ENCODE results near the gene DDX49. TPM values are rescaled to one million over a fixed set of nuclear protein-coding genes. Genes with fewer than 3 reads are reported as not detected.
"Not testable (repeated sequence)": the region's sequence is repeated elsewhere in the genome, so short reads cannot be mapped to it uniquely, and the experiment has no call there.

DDX49 gene
- total and polyA plus RNA-seq, 11 donors, result 14.3 to 56.9 (median 27.3) TPM

- H3K27me3 ChIP-seq, result peaks cover 0 to 6% (median 0%) of the 10 kb centered on the region in 9 donors
Observed at GRCh38 chr19:18900700-18901481, 18.6 kb upstream of the DDX49 start.

GRCh38 chr19:18901491-18901890 lies 18.0 kb upstream of the DDX49 start:
- Histone ChIP-seq H3K9me3 (no peaks in the 10 kb centered on the region), H3K36me3 (peaks cover 0 to 68% (median 46%) of the 10 kb centered on the region in 9 donors), H3K27ac (no peak overlapping the region), H3K27me3 (peaks cover 0 to 3% (median 0%) of the 10 kb centered on the region in 9 donors), H3K4me1 (peaks cover 0 to 2% (median 0%) of the 10 kb centered on the region in 12 donors), H3K4me3 (no peak overlapping the region)
- intact Hi-C loops (cut with DNase I), result no loop called here
- TF ChIP-seq POLR2A (IDR thresholded peaks at IDR 0.05), result no peak
- no peak for TF ChIP-seq CTCF (IDR thresholded peaks at IDR 0.05)
- 92 to 97% (median 95%) methylated on average over 6 to 7 of the region's 7 CpGs for WGBS, 4 donors
- DNase-seq (no peak), ATAC-seq (no peak)

More at GRCh38 chr19:18900700-18901481, 18.6 kb upstream of the DDX49 start:
- TF ChIP-seq CTCF (IDR thresholded peaks at IDR 0.05) (no peak), POLR2A (IDR thresholded peaks at IDR 0.05) (no peak)
- H3K4me3 ChIP-seq, result no peak overlapping the region
- H3K4me1 ChIP-seq, result peaks cover 0 to 7% (median 0%) of the 10 kb centered on the region in 12 donors
- peaks cover 0 to 62% (median 40%) of the 10 kb centered on the region in 9 donors for H3K36me3 ChIP-seq
- ATAC-seq (no peak), DNase-seq (no peak)
- intact Hi-C loops (cut with DNase I), result no loop called here
- no peaks in the 10 kb centered on the region for H3K9me3 ChIP-seq
- 89 to 95% (median 91%) methylated on average over 15 to 17 of the region's 17 CpGs for WGBS, 4 donors
- no peak overlapping the region for H3K27ac ChIP-seq

- H3K4me3 ChIP-seq; intact Hi-C loops (cut with DNase I); H3K9me3 ChIP-seq; H3K4me1 ChIP-seq; H3K27ac ChIP-seq; H3K27me3 ChIP-seq; ATAC-seq; DNase-seq: not testable (repeated sequence)
- WGBS, 4 donors, result 93 to 98% (median 96%) methylated on average over 4 to 5 of the region's 5 CpGs
- peaks cover 0 to 78% (median 54%) of the 10 kb centered on the region in 9 donors for H3K36me3 ChIP-seq
Observed at GRCh38 chr19:18902519-18902918, 17.0 kb upstream of the DDX49 start.

GRCh38 chr19:18903156-18904037 lies 16.1 kb upstream of the DDX49 start:
- no peaks in the 10 kb centered on the region for H3K9me3 ChIP-seq
- WGBS, 4 donors, result 91 to 92% (median 92%) methylated on average over 23 to 29 of the region's 29 CpGs
- DNase-seq (no peak), ATAC-seq (no peak)
- intact Hi-C loops (cut with DNase I), result no loop called here
- no peaks in the 10 kb centered on the region for H3K4me1 ChIP-seq
- TF ChIP-seq CTCF (IDR thresholded peaks at IDR 0.05), result no peak
- no peak for TF ChIP-seq POLR2A (IDR thresholded peaks at IDR 0.05)
- peaks cover 0 to 87% (median 54%) of the 10 kb centered on the region in 9 donors for H3K36me3 ChIP-seq
- H3K27me3 ChIP-seq, result no peaks in the 10 kb centered on the region
- H3K27ac ChIP-seq, result no peak overlapping the region
- no peak overlapping the region for H3K4me3 ChIP-seq
